Body of pancreas (tissue), 4 donors: ENCODE measurements around the gene ZBED6. TPM values are rescaled to one million over a fixed set of nuclear protein-coding genes. Genes with fewer than 3 reads are reported as not detected.

Source experiments
- ATAC-seq: fragments of 150-250 bp; one replicate; pipeline ENCODE4 v1.9.1; 2016
- DNase-seq, 4 donors: peaks; one replicate each; pipeline ENCODE4 v3.0.0-alpha.2; 2019
- H3K27ac ChIP-seq, 4 donors: fragments of 200-600 bp; sonication (generic); 1 replicate in 3 of 4; 2 replicates in 1 of 4; pipeline versions ENCODE4 v1.5.1 to v1.6.1; 2016 to 2019; ENCODE audit warnings: mild to moderate bottlenecking in 1 of 4, mixed read lengths in 1 of 4, moderate library complexity in 1 of 4
- H3K27me3 ChIP-seq, 2 donors: fragments of 200-600 bp; sonication (generic); one replicate each; pipeline ENCODE4 v1.6.0; 2016; ENCODE audit warnings: mild to moderate bottlenecking in 1 of 2
- H3K36me3 ChIP-seq, 2 donors: fragments of 200-600 bp; sonication (generic); replicated peaks in 1 of 2; 2 replicates each; pipeline ENCODE4 v1.5.1; 2016; ENCODE audit warnings: low read depth in 2 of 2; ENCODE audit not compliant: insufficient read depth in 1 of 2
- H3K4me1 ChIP-seq: fragments of 200-600 bp; sonication (generic); one replicate; pipeline ENCODE4 v1.6.0; 2016
- H3K4me3 ChIP-seq, 2 donors: fragments of 200-600 bp; sonication (generic); 1 replicate in 1 of 2; 2 replicates in 1 of 2; pipeline ENCODE4 v1.5.1; 2016 to 2019
- H3K9me3 ChIP-seq, 3 donors: fragments of 200-600 bp; sonication (generic); 1 replicate in 2 of 3; 2 replicates in 1 of 3; pipeline ENCODE4 v1.5.1; 2016
- POLR2A ChIP-seq, 3 donors: fragments of 450-650 bp; IDR thresholded peaks; one replicate each; pipeline ENCODE4 v1.6.1; 2016; ENCODE audit warnings: antibody characterized with exemption in 3 of 3, mild to moderate bottlenecking in 2 of 3
- WGBS, 2 donors: methylation state at CpG; one replicate each; pipeline ENCODE4 v1.1.5; 2017; 5-methylcytosine and 5-hydroxymethylcytosine counted together
- intact Hi-C: fragments of 100-400 bp; cut with DNase I; formaldehyde crosslinking; loops from one replicate; pipeline ENCODE4 v1.15.1; 2023
- total RNA-seq, 2 donors: library from RNA; depleted of rRNA; stranded (reverse); fragments of >200 nt; gene quantifications; one replicate each; pipeline ENCODE4 v1.1.0, GENCODE V29; 2016
- TF ChIP-seq, protein P1 (sequence below), 7 experiments: fragments of 450-650 bp in 4 of 7; fragments of 200-600 bp in 3 of 7; sonication (generic) in 3 of 7; IDR thresholded peaks; one replicate each; pipeline ENCODE4 v1.5.1; 2016 to 2019; ENCODE audit warnings: antibody characterized with exemption in 7 of 7

The ZBED6 gene
- total RNA-seq, 2 donors from 2014 or later: 7.8 to 20.8 TPM

DNA sequence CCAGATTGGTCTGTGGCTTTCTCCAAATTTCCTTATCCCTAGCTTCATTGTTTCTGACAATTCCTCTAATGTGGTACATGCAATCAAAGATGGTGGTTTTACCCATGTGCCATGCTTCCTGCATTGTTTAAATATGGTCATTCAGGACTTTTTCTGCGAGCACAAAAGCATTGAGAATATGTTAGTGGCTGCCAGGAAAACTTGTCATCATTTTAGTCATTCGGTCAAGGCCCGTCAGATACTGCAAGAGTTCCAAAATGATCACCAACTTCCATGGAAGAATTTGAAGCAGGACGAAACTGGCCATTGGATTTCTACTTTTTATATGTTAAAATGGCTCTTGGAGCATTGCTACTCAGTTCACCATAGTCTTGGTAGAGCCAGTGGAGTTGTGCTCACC, 3.7 kb downstream of the ZBED6 start:
- Histone ChIP-seq H3K27me3 (no peaks in the 10 kb centered on the region), H3K4me1 (peaks cover 70% of the 10 kb centered on the region), H3K4me3 (no peak overlapping the region), H3K9me3 (no peaks in the 10 kb centered on the region), H3K36me3 (no peaks in the 10 kb centered on the region), H3K27ac (no peak overlapping the region)
- TF ChIP-seq, protein P1, sequence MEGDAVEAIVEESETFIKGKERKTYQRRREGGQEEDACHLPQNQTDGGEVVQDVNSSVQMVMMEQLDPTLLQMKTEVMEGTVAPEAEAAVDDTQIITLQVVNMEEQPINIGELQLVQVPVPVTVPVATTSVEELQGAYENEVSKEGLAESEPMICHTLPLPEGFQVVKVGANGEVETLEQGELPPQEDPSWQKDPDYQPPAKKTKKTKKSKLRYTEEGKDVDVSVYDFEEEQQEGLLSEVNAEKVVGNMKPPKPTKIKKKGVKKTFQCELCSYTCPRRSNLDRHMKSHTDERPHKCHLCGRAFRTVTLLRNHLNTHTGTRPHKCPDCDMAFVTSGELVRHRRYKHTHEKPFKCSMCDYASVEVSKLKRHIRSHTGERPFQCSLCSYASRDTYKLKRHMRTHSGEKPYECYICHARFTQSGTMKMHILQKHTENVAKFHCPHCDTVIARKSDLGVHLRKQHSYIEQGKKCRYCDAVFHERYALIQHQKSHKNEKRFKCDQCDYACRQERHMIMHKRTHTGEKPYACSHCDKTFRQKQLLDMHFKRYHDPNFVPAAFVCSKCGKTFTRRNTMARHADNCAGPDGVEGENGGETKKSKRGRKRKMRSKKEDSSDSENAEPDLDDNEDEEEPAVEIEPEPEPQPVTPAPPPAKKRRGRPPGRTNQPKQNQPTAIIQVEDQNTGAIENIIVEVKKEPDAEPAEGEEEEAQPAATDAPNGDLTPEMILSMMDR (IDR thresholded peaks at IDR 0.05): no peak
- no peak for TF ChIP-seq POLR2A (IDR thresholded peaks at IDR 0.05)
- 88 to 91% methylated on average over 4 of the region's 4 CpGs for WGBS, 2 donors
- intact Hi-C loops: no loop called here
- ATAC-seq (no peak), DNase-seq (no peak)

DNA sequence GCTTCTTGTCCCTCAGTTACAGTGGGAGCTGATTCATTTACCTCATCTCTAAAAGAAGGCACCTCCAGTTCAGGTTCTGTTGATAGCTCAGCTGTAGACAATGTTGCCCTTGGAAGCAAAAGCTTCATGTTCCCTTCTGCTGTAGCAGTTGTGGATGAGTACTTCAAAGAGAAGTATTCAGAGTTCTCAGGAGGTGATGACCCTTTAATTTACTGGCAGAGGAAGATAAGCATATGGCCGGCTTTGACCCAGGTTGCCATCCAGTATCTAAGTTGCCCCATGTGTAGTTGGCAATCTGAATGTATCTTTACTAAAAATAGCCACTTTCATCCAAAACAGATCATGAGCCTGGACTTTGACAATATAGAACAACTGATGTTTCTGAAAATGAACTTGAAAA, 4.5 kb downstream of the ZBED6 start:
- intact Hi-C loops: no loop called here
- ATAC-seq: no peak
- DNase-seq: no peak
- no peak for TF ChIP-seq POLR2A (IDR thresholded peaks at IDR 0.05)
- TF ChIP-seq, protein P1 (IDR thresholded peaks at IDR 0.05): no peak
- no peaks in the 10 kb centered on the region for H3K9me3 ChIP-seq
- no peak overlapping the region for H3K4me3 ChIP-seq
- peak overlapping the region in 1 of 4 donors; percentile 37 for H3K27ac ChIP-seq
- H3K36me3 ChIP-seq: no peaks in the 10 kb centered on the region
- WGBS, 2 donors: 13 to 29% methylated on average over 1 of the region's 1 CpG
- no peaks in the 10 kb centered on the region for H3K27me3 ChIP-seq
- H3K4me1 ChIP-seq: peaks cover 68% of the 10 kb centered on the region

DNA sequence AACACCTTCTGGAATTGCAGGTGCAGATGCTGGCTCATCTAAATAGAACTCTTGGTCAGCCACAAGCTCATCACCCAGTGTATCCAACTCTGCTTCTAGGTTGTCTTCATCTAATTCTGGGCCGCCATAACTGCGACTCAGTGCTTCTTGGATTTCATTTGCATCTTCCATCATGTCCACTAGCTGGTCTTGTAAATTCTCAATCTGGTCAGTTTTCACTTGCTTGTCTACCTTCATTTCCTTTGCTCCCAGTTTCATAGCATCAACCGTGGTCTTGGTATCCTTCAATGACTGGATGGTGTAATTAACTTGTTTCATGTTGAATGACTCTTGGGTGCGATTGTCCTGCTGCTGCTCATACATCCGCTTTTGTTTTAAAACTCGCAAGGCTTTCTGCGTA, 10.3 kb downstream of the ZBED6 start:
- WGBS, 2 donors: 95 to 98% methylated on average over 7 of the region's 7 CpGs
- Histone ChIP-seq H3K4me1 (peaks cover 26% of the 10 kb centered on the region), H3K9me3 (no peaks in the 10 kb centered on the region), H3K27me3 (no peaks in the 10 kb centered on the region), H3K36me3 (peaks cover 0 to 5% of the 10 kb centered on the region in 2 donors), H3K4me3 (no peak overlapping the region), H3K27ac (no peak overlapping the region)
- ATAC-seq (no peak), DNase-seq (no peak)
- intact Hi-C loops: no loop called here
- TF ChIP-seq, protein P1 (IDR thresholded peaks at IDR 0.05): no peak
- no peak for TF ChIP-seq POLR2A (IDR thresholded peaks at IDR 0.05)

DNA sequence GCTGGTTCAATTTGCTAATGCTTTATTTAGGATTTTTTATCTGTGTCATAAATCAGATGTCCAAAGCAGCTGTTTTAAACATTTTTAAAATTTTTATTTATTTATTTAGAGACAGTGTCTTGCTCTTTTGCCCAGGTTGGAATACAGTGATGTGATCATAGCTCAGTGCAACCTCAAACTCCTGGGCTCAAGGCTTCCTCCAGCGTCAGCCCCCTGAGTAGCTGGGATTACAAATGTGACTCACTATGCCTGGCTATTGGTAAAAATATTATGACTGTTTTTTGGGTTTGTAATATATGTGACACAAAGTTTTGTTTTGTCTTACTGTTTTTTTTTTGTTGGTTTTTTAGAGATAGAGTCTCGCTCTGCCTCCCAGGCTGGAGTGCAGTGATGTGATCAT, 11.8 kb downstream of the ZBED6 start:
- no peak for DNase-seq
- peaks cover 14% of the 10 kb centered on the region for H3K4me1 ChIP-seq
- H3K27ac ChIP-seq: no peak overlapping the region
- no peak for ATAC-seq
- no peak overlapping the region for H3K4me3 ChIP-seq
- H3K9me3 ChIP-seq: no peaks in the 10 kb centered on the region
- H3K36me3 ChIP-seq: peaks cover 0 to 5% of the 10 kb centered on the region in 2 donors
- intact Hi-C loops: no loop called here
- no peaks in the 10 kb centered on the region for H3K27me3 ChIP-seq
- 93 to 94% methylated on average over 2 of the region's 2 CpGs for WGBS, 2 donors
- TF ChIP-seq, protein P1 (IDR thresholded peaks at IDR 0.05): no peak
- TF ChIP-seq POLR2A (IDR thresholded peaks at IDR 0.05): no peak

DNA sequence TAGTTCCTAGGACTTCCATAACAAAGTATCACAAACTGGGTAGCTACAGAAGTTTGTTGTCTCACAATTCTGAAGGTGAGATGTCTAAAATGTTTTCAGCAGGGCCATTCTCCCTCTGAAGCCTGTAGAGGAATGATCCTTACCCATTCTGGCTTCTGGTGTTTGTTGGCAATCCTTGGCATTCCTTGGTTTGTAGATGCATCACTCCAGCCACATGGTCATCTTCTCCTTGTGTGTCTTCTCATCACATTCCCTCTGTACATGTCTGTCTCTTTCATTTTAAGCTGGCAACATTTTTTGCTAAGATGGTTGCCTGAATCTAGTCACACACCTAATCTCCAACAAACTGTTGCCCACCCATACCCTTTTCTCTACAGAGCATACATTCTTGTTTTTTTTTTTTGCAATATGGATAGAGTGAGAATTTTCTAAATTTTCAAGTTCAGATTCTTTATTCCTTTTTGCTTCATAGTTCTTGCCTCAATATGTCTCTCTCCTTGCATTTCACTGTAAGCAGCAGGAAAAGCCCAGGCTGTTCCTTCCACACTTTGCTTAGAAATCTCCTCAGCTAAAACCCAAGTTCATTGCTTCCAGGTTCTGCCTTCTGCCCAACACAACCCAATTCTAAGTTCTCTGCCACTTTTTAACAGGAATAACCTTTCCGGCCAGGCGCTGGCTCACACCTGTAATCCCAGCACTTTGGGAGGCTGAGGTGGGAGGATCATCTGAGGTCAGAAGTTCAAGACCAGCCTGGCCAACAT, 18.3 kb downstream of the ZBED6 start:
- intact Hi-C loops: no loop called here
- 98 to 100% methylated on average over 2 of the region's 2 CpGs for WGBS, 2 donors
- no peak overlapping the region for H3K27ac ChIP-seq
- no peak for ATAC-seq
- H3K4me1 ChIP-seq: no peaks in the 10 kb centered on the region
- no peak for DNase-seq
- TF ChIP-seq, protein P1 (IDR thresholded peaks at IDR 0.05): no peak
- TF ChIP-seq POLR2A (IDR thresholded peaks at IDR 0.05): no peak
- no peaks in the 10 kb centered on the region for H3K27me3 ChIP-seq
- peaks cover 8 to 11% of the 10 kb centered on the region in 2 donors for H3K36me3 ChIP-seq
- no peaks in the 10 kb centered on the region for H3K9me3 ChIP-seq
- H3K4me3 ChIP-seq: no peak overlapping the region
